DMS 273 (cell line): ENCODE data around the gene QSOX1.
A peak's percentile ranks its signal among the peaks of the same experiment; 100 is the strongest.
"Not testable (repeated sequence)": the region's sequence is repeated elsewhere in the genome, so short reads cannot be mapped to it uniquely, and the experiment has no call there.

ENCODE experiments used
- DNase-seq: peaks from one replicate; lab custom pipeline; 2025; ENCODE audit not compliant: unreplicated experiment; lab: John Stamatoyannopoulos, UW

Gene QSOX1

DNA sequence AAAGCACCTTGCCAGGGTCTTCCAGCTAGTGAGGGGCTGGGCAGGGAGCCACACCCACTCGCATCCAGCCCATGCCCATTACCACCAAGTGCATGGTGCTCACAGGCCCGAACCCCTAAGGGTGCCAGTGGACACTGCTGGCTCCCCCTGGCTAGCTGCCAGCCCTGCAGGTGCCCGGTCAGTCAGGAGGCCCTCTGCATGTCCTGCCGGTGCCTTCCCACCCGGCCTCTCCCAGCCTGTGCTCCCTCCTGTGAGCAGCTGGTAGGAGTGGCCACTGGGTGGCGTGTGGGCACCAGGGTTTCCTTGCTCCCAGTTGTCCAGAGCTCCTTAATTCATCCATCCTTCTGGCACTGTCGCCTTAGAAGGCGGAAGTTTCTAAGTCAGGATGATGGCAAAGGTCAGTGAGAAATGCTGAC, 33.4 kb downstream of the QSOX1 start:
- DNase-seq = peak; percentile 86

GRCh38 chr1:180188684-180189175, 34.1 kb downstream of the QSOX1 start:
- no peak for DNase-seq

GRCh38 chr1:180190091-180190490, 35.4 kb downstream of the QSOX1 start:
- no peak for DNase-seq

- DNase-seq = no peak
Measured at GRCh38 chr1:180192172-180192571, 37.5 kb downstream of the QSOX1 start.

- no peak for DNase-seq
Measured at GRCh38 chr1:180193141-180194047, 38.7 kb downstream of the QSOX1 start.

DNA sequence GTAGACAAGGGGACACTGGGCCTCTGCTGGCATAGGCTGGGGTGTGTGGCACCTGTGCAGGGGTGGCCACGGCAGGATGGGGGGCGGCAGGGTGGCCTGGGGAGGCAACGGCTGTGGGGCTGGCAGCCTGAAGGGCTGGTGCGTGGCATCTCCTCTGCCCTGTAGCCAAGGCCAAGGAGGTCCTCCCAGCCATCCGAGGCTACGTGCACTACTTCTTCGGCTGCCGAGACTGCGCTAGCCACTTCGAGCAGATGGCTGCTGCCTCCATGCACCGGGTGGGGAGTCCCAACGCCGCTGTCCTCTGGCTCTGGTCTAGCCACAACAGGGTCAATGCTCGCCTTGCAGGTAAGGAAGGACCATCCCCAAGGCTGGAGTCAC, 39.4 kb downstream of the QSOX1 start:
- DNase-seq = no peak

- DNase-seq = peak; percentile 94
Measured at GRCh38 chr1:180194546-180195207, 40.0 kb downstream of the QSOX1 start.

- no peak for DNase-seq
Measured at GRCh38 chr1:180195401-180195800, 40.7 kb downstream of the QSOX1 start.

- DNase-seq = peak; percentile 50
Measured at GRCh38 chr1:180195916-180196315, 41.2 kb downstream of the QSOX1 start.

GRCh38 chr1:180196436-180197003, 41.9 kb downstream of the QSOX1 start:
- no peak for DNase-seq

GRCh38 chr1:180197231-180197630, 42.6 kb downstream of the QSOX1 start:
- no peak for DNase-seq

- peak; percentile 30 for DNase-seq
Measured at GRCh38 chr1:180198196-180198595, 43.5 kb downstream of the QSOX1 start.

DNA sequence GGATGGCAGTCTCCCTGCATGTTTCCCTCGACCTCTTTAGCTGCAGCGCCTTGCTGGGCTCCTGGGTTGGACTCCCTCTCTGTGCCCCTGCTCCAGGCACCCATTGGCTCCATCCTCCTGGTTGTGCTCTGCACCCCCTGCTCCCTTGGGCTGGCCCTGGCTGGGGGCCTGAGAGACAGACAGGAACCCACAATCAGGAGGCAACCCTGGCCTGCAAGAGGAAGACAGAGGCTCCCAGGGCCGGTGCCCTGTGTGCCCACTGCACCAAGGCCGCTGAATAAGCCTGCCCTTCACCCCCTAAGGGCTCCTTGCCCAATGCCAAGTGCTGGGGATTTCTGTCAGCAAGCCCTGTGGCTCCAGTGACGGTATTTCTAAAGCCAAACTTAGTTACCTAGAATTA, 43.9 kb downstream of the QSOX1 start:
- no peak for DNase-seq

- DNase-seq = no peak
Measured at GRCh38 chr1:180199018-180199417, 44.3 kb downstream of the QSOX1 start.

- DNase-seq = no peak
Measured at GRCh38 chr1:180201451-180202200, 47.0 kb downstream of the QSOX1 start.

- DNase-seq = not testable (repeated sequence)
Measured at GRCh38 chr1:180202588-180202987, 47.9 kb downstream of the QSOX1 start.

DNA sequence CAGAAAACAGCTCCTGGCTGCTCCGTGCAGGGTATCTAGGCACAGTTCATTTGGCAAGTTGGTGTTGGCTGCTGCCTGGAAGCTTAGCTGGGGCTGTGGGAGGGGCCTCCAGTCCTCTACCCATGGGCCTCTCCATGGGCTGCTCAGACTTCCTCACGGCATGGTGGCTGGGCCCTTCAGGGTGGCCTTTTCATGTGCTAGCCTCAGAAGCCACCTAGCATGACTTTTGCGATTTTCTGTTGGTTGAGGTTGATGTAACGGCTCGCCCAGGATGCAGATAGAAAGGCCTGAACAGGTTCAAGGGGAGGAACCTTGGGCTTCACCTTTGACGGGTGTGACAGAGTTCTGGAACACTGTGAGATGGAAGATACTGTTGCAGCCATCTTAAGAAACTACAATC, 49.6 kb downstream of the QSOX1 start:
- no peak for DNase-seq

GRCh38 chr1:180206581-180206980, 51.9 kb downstream of the QSOX1 start:
- DNase-seq = no peak

GRCh38 chr1:180208264-180208663, 53.6 kb downstream of the QSOX1 start:
- DNase-seq = no peak

DNA sequence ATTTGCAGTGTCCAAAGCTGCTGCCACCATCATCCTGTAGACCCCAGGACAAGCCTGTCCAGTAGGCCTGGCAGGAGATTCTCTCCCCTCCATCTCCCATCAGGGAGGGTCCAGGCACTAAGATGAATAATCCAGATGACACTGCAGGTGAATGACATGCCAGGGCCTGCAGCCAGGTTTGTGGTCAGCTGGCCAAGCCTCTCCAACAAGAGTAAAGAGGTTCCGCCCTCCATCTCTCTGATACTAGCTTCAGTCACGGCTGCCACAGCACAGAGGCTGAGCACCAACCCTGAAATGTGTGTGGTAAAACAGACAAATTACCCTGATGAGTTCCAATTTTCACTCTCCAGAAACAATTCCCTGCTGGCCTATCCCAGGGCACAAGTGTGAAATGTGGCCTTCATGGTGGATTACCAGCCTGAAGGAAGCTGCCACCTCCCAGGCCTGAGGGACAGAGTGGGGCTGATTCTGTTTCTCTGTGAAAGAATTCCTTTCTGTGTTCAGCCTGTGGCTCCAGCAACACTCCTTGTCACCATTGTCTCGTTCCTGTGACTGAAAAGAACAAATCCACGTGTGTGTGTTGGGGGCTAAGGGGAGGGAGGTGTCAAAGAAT, 55.4 kb downstream of the QSOX1 start:
- DNase-seq = no peak
